ACC112 (cell line): ENCODE measurements around the gene MAP2K5.

Experiments
- H2AFZ ChIP-seq: fragments of 200-600 bp; sonication (generic); one replicate; pipeline ENCODE4 v1.6.0; 2017; ENCODE audit warnings: antibody characterized with exemption, low read length; ENCODE audit not compliant: unreplicated experiment
- H3K27ac ChIP-seq: fragments of 200-600 bp; sonication (generic); 2 replicates; pipeline ENCODE4 v1.5.1; 2014; ENCODE audit warnings: low read depth, mild to moderate bottlenecking, antibody characterized with exemption, low read length, moderate library complexity
- H3K27me3 ChIP-seq: fragments of 200-600 bp; sonication (generic); 2 replicates; pipeline ENCODE4 v1.6.1; 2014; ENCODE audit warnings: mild to moderate bottlenecking, antibody characterized with exemption, low read length, moderate library complexity, mixed read lengths; ENCODE audit not compliant: insufficient read depth
- H3K36me3 ChIP-seq: fragments of 200-600 bp; sonication (generic); 2 replicates; pipeline ENCODE4 v1.6.1; 2016; ENCODE audit warnings: mild to moderate bottlenecking, antibody characterized with exemption, low read length, moderate library complexity, mixed read lengths; ENCODE audit not compliant: insufficient read depth
- H3K4me1 ChIP-seq: fragments of 200-600 bp; sonication (generic); one replicate; pipeline ENCODE4 v1.6.1; 2016; ENCODE audit warnings: low read length, mixed read lengths; ENCODE audit not compliant: insufficient read depth, unreplicated experiment, control insufficient read depth
- H3K4me3 ChIP-seq: fragments of 200-600 bp; sonication (generic); 2 replicates; pipeline ENCODE4 v1.5.1; 2014; ENCODE audit warnings: mild to moderate bottlenecking, low read depth, low read length
- H3K79me2 ChIP-seq: fragments of 200-600 bp; sonication (generic); one replicate; pipeline ENCODE4 v1.6.0; 2016; ENCODE audit warnings: low read length; ENCODE audit not compliant: control insufficient read depth, unreplicated experiment, insufficient read depth

Gene MAP2K5

GRCh38 chr15:67509918-67510317, 32.6 kb upstream of the MAP2K5 start:
- H2AFZ ChIP-seq = no peak overlapping the region
- H3K36me3 ChIP-seq = no peaks in the 10 kb centered on the region
- H3K4me1 ChIP-seq = peaks cover 28% of the 10 kb centered on the region
- no peak overlapping the region for H3K27ac ChIP-seq
- no peaks in the 10 kb centered on the region for H3K27me3 ChIP-seq
- no peaks in the 10 kb centered on the region for H3K79me2 ChIP-seq
- H3K4me3 ChIP-seq = no peak overlapping the region

GRCh38 chr15:67510597-67511190, 31.8 kb upstream of the MAP2K5 start:
- H2AFZ ChIP-seq = peak overlapping the region; percentile 16
- no peaks in the 10 kb centered on the region for H3K79me2 ChIP-seq
- peaks cover 28% of the 10 kb centered on the region for H3K4me1 ChIP-seq
- no peaks in the 10 kb centered on the region for H3K36me3 ChIP-seq
- H3K27ac ChIP-seq = peak overlapping the region; percentile 20; the same call in 1 of the 2 replicates
- H3K27me3 ChIP-seq = no peaks in the 10 kb centered on the region
- peak overlapping the region; percentile 29; the same call in 1 of the 2 replicates for H3K4me3 ChIP-seq

- Histone ChIP-seq H2AFZ (no peak overlapping the region), H3K27ac (no peak overlapping the region), H3K4me1 (peaks cover 28% of the 10 kb centered on the region), H3K79me2 (no peaks in the 10 kb centered on the region), H3K36me3 (no peaks in the 10 kb centered on the region), H3K27me3 (no peaks in the 10 kb centered on the region), H3K4me3 (no peak overlapping the region)
These were observed 30.9 kb upstream of the MAP2K5 start for GRCh38 chr15:67511606-67512005.

- Histone ChIP-seq H3K79me2 (no peaks in the 10 kb centered on the region), H3K4me3 (no peak overlapping the region), H2AFZ (no peak overlapping the region), H3K27me3 (no peaks in the 10 kb centered on the region), H3K4me1 (peaks cover 27% of the 10 kb centered on the region), H3K27ac (no peak overlapping the region), H3K36me3 (no peaks in the 10 kb centered on the region)
These were observed 30.4 kb upstream of the MAP2K5 start for GRCh38 chr15:67512140-67512539.

- Histone ChIP-seq H3K4me1 (peaks cover 22% of the 10 kb centered on the region), H3K27me3 (no peaks in the 10 kb centered on the region), H3K4me3 (no peak overlapping the region), H3K27ac (no peak overlapping the region), H3K36me3 (no peaks in the 10 kb centered on the region), H2AFZ (no peak overlapping the region), H3K79me2 (no peaks in the 10 kb centered on the region)
These were observed 29.4 kb upstream of the MAP2K5 start for GRCh38 chr15:67512933-67513714.

GRCh38 chr15:67515090-67515489, 27.4 kb upstream of the MAP2K5 start:
- no peak overlapping the region for H2AFZ ChIP-seq
- no peaks in the 10 kb centered on the region for H3K27me3 ChIP-seq
- H3K4me1 ChIP-seq = peaks cover 18% of the 10 kb centered on the region
- no peak overlapping the region for H3K4me3 ChIP-seq
- H3K36me3 ChIP-seq = no peaks in the 10 kb centered on the region
- no peak overlapping the region for H3K27ac ChIP-seq
- H3K79me2 ChIP-seq = no peaks in the 10 kb centered on the region

- no peak overlapping the region for H3K27ac ChIP-seq
- H3K36me3 ChIP-seq = no peaks in the 10 kb centered on the region
- no peaks in the 10 kb centered on the region for H3K79me2 ChIP-seq
- no peak overlapping the region for H3K4me3 ChIP-seq
- no peak overlapping the region for H2AFZ ChIP-seq
- peaks cover 13% of the 10 kb centered on the region for H3K4me1 ChIP-seq
- no peaks in the 10 kb centered on the region for H3K27me3 ChIP-seq
These were observed 26.9 kb upstream of the MAP2K5 start for GRCh38 chr15:67515557-67515956.

- H3K4me1 ChIP-seq = peaks cover 21% of the 10 kb centered on the region
- H2AFZ ChIP-seq = peak overlapping the region; percentile 99
- no peaks in the 10 kb centered on the region for H3K27me3 ChIP-seq
- peak overlapping the region; percentile 35 for H3K27ac ChIP-seq
- H3K36me3 ChIP-seq = no peaks in the 10 kb centered on the region
- H3K4me3 ChIP-seq = peak overlapping the region; percentile 89
- H3K79me2 ChIP-seq = peaks cover 31% of the 10 kb centered on the region
These were observed 22.0 kb upstream of the MAP2K5 start for GRCh38 chr15:67520321-67521028.

GRCh38 chr15:67521029-67521782, 21.3 kb upstream of the MAP2K5 start, which contains the start of gene C15orf61:
Gene C15orf61 (plus strand): TSS chr15:67521131. CDS start chr15:67521249, 118 bp downstream.
- Histone ChIP-seq H3K27ac (peak within 1 kb of the TSS; percentile 78), H3K4me1 (peaks cover 21% of the 10 kb centered on the region), H3K79me2 (peaks cover 37% of the 10 kb centered on the region), H2AFZ (peak within 1 kb of the TSS; percentile 99), H3K27me3 (no peaks in the 10 kb centered on the region), H3K4me3 (peak within 1 kb of the TSS; percentile 89), H3K36me3 (no peaks in the 10 kb centered on the region)
